Activated CD4-positive, alpha-beta T cell treated with anti-CD3 and anti-CD28 coated beads for 1 hour (primary cell): ENCODE results near the gene PRICKLE3.

Source experiments
- DNase-seq: peaks from one replicate; pipeline ENCODE4 v3.0.0-alpha.2; 2020

The PRICKLE3 gene

GRCh38 chrX:49204709-49205108 is 18.5 kb upstream of the PRICKLE3 start:
- no peak for DNase-seq

- no peak for DNase-seq
Observed at GRCh38 chrX:49204017-49204416, 17.8 kb upstream of the PRICKLE3 start.

- DNase-seq: no peak
Observed at GRCh38 chrX:49203536-49203935, 17.4 kb upstream of the PRICKLE3 start.

GRCh38 chrX:49202022-49202421 is 15.8 kb upstream of the PRICKLE3 start:
- DNase-seq: no peak

- DNase-seq: peak; percentile 84
Observed at GRCh38 chrX:49199906-49200771, 14.0 kb upstream of the PRICKLE3 start, which contains the start of gene SYP. TSS of gene SYP (minus strand) at chrX:49200193. CDS start at chrX:49200186, 7 bp downstream.

DNA sequence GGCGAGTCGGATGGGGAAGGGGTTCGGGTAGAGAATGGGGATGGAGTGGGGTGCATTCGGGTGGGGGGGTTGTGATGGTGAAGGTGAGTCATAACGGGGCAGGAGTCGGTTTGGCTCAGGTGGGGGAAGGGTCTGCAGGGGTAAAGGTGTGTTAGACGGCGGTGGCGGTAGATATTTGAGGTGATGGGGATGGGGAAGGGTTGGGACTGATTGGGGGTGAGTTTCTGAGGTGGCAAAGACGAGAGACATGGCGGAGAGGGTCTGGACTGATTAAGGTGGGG is 13.1 kb upstream of the PRICKLE3 start:
- no peak for DNase-seq

- DNase-seq: no peak
Observed at GRCh38 chrX:49198540-49199314, 12.6 kb upstream of the PRICKLE3 start.

DNA sequence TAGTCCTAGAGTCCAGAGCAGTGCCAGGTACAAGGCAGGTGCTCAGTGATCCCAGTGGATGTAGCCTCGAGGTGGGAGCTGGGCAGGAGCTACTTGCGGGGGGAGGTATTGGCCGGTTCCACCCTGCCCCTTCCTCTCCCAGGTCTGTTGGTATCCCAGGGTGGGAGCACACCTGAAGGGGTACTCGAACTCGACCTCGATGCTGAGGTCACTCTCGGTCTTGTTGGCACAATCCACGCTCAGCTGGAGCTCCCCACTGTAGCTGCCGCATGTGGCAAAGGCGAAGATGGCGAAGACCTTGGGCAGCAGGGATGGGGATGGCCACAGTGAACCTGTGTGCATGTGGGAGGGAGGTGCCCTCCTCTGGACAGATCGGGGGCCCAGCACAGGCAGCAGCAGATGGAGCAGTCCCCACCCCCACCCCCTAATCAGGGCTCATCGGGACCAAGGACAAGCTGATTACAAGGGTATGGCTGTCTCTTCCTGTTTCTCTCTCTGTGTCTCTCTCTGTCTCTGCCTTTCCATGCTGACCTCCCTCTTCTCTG is 11.4 kb upstream of the PRICKLE3 start:
- DNase-seq: no peak

DNA sequence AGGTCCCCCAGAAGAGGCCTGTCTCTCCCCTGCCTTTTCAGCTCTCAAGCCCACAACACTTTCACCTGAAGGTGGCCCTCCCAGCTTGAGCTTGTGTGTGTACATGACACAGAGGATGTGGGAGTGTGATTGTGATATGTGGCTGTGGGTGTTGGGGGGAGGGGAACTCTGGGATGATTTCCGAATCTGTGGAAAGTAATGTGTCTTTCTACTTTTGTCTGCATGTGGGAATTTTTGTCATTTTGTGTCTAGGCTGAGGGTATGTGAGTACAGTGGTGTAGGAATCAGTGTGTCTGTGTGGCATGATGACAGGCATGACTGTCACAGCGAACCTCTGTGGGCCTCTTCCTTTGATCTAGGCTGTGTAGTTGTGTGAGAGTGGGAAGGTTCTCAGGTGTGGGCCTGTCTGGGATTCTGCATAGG is 7.4 kb upstream of the PRICKLE3 start:
- no peak for DNase-seq

DNA sequence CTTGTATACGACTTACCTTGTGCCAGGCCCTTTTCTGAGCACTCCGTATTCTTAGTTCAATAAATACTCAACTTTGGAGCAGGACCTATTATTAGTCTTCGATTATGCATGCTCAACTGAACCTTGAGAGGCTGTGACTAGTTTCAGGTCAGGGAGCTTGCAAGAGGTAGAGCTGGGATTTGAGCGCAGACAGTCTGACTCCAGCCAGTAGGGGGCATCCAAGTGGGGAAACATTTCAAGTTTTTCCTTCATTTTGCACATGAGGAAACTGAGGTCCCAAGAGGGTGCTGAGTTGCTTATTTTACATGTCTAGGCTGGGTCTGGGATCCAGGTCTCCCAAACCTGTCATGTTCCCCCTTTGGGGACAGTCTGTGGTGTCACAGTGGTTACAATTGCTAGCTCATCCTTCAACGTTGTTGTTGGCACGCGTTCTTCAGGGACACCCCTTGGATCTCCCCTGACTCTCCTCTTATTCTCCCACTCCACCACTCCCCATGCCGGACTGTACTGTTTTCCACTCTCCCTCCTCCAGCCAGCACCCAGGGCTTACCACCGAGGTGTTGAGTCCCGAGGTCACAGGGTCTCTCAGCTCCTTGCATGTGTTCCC is 6.7 kb upstream of the PRICKLE3 start:
- DNase-seq: no peak

DNA sequence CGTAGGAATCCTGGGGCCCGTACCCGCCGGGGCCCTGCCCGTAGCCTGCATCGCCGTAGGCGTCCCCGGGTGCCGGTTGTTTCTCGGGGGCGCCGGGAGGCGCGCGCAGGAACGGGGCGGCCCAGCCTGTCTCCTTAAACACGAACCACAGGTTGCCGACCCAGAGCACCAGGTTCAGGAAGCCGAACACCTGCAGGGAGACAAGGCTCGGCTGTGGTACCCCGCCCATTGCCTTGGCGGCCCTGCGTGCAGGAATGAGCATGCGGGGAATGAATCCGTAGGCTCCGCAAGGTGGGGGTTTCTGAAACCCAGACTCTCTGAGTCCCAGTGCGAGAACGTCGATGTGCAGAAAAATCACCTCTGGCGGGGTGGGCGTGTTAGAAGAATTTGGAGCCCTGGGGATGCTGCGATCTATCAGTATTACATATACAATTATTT is 5.4 kb upstream of the PRICKLE3 start:
- no peak for DNase-seq

DNA sequence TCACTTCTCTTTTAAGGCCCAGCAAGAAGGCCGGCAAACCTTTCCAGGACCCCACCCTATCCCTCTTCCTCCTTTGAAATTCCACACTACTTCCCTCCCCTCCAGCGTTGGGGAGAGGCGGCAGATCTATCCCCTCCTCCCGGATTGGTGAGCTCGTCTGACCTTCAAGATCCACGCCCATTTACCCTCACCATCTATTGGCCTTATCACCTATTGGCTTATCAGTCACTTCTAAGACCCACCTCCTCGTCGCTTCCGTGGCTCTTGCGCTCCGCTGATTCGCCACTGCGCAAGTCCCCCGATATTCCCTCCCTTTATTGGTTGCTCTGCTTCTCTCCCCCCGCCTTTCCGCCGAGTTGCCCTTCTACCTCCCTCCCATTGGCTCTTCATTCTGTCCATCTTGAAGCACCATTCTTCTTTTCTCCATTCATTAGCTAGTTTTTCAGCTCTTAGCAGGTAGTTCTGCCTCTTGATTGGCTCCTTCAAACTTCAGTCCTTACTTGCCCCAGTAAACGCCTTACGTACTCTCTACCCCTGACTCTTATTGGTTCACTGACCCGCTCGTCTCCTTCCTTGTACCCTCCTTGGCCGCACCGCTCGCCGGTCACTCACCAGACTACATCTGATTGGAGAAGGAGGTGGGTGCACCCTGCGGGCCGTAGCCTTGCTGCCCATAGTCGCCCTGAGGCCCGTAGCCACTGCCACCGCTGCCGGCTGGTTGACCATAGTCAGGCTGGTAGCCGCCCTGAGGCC is 4.8 kb upstream of the PRICKLE3 start:
- DNase-seq: peak; percentile 74

- DNase-seq: no peak
Observed at GRCh38 chrX:49189606-49190005, 3.4 kb upstream of the PRICKLE3 start.

- DNase-seq: no peak
Observed at GRCh38 chrX:49188468-49189076, 2.4 kb upstream of the PRICKLE3 start.

- DNase-seq: no peak
Observed at GRCh38 chrX:49187526-49187925, 1.4 kb upstream of the PRICKLE3 start.

DNA sequence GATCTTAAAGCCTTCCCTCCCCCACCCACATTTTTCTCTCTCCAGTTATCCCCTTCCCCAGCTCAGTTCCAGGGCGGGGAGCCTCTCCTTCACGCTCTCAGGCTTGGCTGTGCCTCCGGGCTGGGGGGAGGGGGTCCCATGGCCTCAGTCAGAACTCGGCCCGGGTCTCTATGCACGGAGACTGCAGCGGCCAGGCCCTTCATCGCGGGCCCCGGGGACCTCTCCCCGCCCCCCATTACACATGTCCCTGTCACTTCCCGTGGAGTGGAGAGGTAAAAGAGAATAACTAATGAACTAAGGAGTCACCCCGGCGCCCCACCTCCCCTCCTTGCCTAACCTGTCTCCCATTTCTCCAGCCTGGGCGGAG is 838 bp upstream of the PRICKLE3 start:
- DNase-seq: no peak

DNA sequence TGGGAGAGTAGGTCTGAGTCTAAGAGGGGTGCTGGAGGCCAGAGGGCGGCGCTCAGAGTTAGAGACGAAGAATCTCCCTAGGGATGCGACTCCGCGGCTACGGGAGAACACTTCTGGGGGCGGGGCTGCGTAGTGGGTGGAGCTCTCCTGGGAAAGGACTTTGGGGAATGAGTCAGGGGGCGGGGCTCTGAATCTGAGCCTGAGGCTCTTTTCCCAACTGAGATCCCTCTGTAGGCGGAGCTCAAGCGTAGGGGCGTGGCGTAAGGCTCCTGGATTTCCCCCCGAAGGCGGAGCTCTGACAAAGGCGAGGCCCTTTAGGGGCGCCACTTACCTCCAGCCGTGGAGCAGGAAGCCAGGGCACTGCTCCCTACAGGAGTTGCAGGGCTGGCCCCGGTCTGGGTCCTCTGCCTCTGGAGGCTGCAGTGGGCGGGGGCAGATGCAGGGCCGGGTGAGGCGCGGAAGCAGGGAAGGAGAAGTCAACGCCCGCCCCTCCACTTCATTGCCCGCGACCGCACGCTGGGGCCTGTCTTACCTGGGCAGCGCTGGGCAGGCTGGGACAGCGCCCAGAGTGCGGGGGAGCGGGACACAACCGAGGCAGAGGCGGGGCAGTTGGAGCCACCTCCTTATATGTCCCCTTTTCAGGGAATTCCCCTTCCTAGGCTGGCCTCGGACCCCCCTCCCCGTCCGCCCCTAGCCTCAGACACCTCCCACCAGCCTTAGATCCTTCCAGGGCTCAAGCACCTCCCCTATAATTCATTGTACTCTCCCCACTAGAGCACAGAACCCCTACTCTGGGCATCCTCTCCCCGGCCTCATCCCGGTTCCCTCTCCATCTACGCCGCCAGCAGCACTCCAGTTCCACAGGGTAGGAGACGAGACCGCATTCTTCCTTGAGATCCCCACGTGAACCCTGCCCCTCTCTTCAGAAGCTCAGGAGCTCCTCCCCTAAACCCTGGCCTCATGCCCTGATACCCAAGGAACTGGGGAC is 1.6 kb downstream of the PRICKLE3 start:
- DNase-seq: no peak

DNA sequence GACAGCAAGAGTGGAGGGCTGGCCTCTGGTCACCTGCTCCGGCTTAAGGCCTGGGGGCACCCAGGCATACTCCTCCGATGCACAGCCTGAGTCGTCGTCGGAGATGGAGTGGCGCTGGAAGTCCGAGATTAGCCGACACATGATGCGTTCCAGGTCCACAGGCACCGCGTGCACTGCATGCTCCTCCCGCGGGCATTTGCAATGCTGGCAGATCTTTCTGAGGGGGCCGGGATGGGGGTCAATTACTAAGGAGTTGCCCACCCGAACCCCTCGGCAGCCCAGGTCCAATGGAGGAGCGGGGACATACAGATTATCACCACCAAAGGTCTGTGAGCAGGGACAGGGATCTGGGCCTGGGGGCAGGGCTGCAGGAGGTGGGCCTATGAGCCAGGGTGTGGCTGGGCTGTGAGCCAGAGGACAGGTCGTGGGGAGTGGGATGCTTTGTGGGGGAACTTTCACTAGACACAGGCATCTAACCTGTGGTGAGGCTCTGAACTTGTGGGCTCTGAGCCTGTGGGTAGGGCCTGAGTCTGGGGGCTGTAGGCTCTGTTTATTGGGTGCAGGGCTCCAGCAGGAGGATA is 2.4 kb downstream of the PRICKLE3 start:
- no peak for DNase-seq

GRCh38 chrX:49179358-49179757 is 6.8 kb downstream of the PRICKLE3 start:
- no peak for DNase-seq

- no peak for DNase-seq
Observed at GRCh38 chrX:49178537-49178936, 7.6 kb downstream of the PRICKLE3 start.
